Measurements from ENCODE around the gene PBX4. TPM values are rescaled to one million over a fixed set of nuclear protein-coding genes. Genes with fewer than 3 reads are reported as not detected.

The PBX4 gene
- total RNA-seq, 3 donors from 2014 or later (not counting 1 experiment from before 2014, with no cell fraction given), result 10.7 to 15.9 (median 11.1) TPM

DNA sequence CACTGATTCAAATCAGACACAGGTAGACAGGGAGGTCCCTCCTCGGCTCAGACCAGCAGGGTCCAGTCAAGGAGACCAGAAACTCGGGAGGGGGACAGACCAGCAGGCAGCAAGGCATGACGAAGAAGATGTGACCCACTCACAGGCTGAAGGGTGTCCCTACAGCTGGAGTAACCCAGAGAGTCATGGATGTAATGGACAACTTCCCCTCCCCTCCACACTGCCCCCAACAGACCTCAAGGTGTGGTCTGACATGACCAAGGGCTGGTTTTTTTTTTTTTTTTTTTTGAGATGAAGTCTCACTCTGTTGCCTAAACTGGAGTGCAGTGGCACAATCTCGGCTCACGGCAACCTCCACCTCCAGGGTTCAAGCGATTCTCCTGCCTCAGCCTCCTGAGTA, 34.1 kb downstream of the PBX4 start:
- Histone ChIP-seq H3K36me3 (ENCODE audit: control insufficient read depth, insufficient read depth, low read length) (no peaks in the 10 kb centered on the region), H3K27ac (ENCODE audit: low read length) (no peak overlapping the region), H3K9me3 (ENCODE audit: control insufficient read depth, insufficient read depth, low read length) (no peaks in the 10 kb centered on the region), H3K4me1 (ENCODE audit: control insufficient read depth, insufficient read depth, low read length) (peaks cover 10% of the 10 kb centered on the region), H3K27me3 (ENCODE audit: control insufficient read depth, insufficient read depth, low read length) (no peaks in the 10 kb centered on the region), H3K4me3 (ENCODE audit: low read length) (no peak overlapping the region)
- Mint-ChIP-seq H3K4me3 (no peak overlapping the region), H3K27me3 (ENCODE audit: low read depth in 2 of 2) (no peaks in the 10 kb centered on the region), H3K36me3 (no peaks in the 10 kb centered on the region), H3K9me3 (no peaks in the 10 kb centered on the region), H3K27ac (no peak overlapping the region), H3K4me1 (peaks cover 5 to 11% of the 10 kb centered on the region in 2 donors)
- ATAC-seq, result no peak
- TF ChIP-seq, protein P1, sequence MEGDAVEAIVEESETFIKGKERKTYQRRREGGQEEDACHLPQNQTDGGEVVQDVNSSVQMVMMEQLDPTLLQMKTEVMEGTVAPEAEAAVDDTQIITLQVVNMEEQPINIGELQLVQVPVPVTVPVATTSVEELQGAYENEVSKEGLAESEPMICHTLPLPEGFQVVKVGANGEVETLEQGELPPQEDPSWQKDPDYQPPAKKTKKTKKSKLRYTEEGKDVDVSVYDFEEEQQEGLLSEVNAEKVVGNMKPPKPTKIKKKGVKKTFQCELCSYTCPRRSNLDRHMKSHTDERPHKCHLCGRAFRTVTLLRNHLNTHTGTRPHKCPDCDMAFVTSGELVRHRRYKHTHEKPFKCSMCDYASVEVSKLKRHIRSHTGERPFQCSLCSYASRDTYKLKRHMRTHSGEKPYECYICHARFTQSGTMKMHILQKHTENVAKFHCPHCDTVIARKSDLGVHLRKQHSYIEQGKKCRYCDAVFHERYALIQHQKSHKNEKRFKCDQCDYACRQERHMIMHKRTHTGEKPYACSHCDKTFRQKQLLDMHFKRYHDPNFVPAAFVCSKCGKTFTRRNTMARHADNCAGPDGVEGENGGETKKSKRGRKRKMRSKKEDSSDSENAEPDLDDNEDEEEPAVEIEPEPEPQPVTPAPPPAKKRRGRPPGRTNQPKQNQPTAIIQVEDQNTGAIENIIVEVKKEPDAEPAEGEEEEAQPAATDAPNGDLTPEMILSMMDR (IDR thresholded peaks at IDR 0.05), result no peak
- no peak for DNase-seq
- WGBS (ENCODE audit: insufficient coverage), result 97% methylated on average over 6 of the region's 6 CpGs
- intact Hi-C loops (cut with micrococcal nuclease), result no loop called here

DNA sequence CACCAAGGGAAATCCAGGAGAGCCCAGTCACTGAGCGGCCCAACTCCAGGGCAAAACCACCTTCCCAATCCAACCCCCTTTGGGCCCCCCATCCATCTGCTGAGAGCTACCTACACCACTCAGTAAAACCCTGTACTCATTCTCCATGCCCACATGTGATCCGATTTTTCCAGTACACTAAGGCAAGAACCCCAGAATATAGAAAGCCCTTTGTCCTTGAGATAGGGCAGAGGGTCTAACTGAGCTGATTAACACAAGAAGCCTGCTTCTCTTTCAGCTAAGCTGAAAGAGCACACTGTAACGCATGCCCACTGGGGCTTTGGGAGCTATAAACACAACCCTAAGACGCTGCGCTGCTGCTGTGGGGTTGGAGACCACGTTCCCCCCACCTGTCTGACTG, 36.0 kb downstream of the PBX4 start:
- no peak overlapping the region for H3K27ac Mint-ChIP-seq
- no peak for ATAC-seq
- H3K9me3 Mint-ChIP-seq, result no peaks in the 10 kb centered on the region

DNA sequence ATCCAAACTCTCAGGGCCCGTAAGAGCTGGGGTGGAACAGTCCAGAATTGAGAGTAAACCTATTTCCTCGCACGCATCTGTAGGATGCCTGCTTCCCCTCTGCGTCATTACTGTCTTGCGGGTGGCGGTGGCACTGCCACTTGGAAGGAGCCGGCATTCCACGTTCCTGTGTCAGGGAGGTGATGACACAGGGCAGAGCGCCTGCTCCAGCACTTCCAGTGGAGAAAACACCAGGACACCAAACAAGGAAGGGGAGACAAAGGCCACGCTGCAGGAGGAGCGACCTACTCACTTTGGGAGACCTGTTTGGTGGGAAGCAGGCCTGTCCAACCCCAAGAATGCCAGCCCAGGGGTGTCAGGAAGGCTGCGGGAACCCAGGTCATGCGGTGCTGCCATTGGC, 37.1 kb downstream of the PBX4 start:
- Mint-ChIP-seq H3K4me1 (peaks cover 5 to 11% of the 10 kb centered on the region in 2 donors), H3K27ac (no peak overlapping the region)
- 98% methylated on average over 13 of the region's 13 CpGs for WGBS (ENCODE audit: insufficient coverage)

More for the DNA sequence above, 36.0 kb downstream of the PBX4 start:
- Histone ChIP-seq H3K27ac (ENCODE audit: low read length) (no peak overlapping the region), H3K4me3 (ENCODE audit: low read length) (no peak overlapping the region), H3K36me3 (ENCODE audit: control insufficient read depth, insufficient read depth, low read length) (no peaks in the 10 kb centered on the region), H3K27me3 (ENCODE audit: control insufficient read depth, insufficient read depth, low read length) (no peaks in the 10 kb centered on the region), H3K4me1 (ENCODE audit: control insufficient read depth, insufficient read depth, low read length) (no peaks in the 10 kb centered on the region), H3K9me3 (ENCODE audit: control insufficient read depth, insufficient read depth, low read length) (no peaks in the 10 kb centered on the region)
- no peak for DNase-seq
- H3K27me3 Mint-ChIP-seq (ENCODE audit: low read depth in 2 of 2), result no peaks in the 10 kb centered on the region
- TF ChIP-seq, protein P1 (IDR thresholded peaks at IDR 0.05), result no peak
- no peak overlapping the region for H3K4me3 Mint-ChIP-seq
- intact Hi-C loops (cut with micrococcal nuclease), result no loop called here
- peaks cover 5 to 11% of the 10 kb centered on the region in 2 donors for H3K4me1 Mint-ChIP-seq
- WGBS (ENCODE audit: insufficient coverage), result 95% methylated on average over 6 of the region's 6 CpGs
- no peaks in the 10 kb centered on the region for H3K36me3 Mint-ChIP-seq

DNA sequence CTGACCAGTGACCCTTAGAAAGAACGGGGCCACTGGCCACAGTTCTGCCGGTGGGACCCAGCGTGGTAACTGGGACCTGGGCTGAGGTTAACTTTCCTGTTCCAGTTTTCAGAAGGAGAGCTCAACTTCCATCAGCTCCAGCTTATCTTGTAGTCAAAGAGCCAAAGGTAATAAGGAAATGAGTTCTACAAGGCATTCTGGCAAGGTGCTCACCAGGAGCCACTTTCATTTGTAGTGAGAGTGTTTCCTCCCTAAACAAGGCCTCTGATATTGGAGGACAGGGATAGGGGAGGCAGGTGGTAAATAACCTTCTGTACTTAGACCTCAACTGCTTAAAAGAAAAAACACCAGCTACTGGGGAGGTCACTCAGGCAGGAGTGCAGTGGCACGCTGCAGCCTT, 38.1 kb downstream of the PBX4 start:
- no peak for DNase-seq
- H3K36me3 ChIP-seq (ENCODE audit: control insufficient read depth, insufficient read depth, low read length), result no peaks in the 10 kb centered on the region
- no peaks in the 10 kb centered on the region for H3K36me3 Mint-ChIP-seq
- H3K27ac Mint-ChIP-seq, result no peak overlapping the region
- H3K27ac ChIP-seq (ENCODE audit: low read length), result no peak overlapping the region
- peaks cover 5 to 13% of the 10 kb centered on the region in 2 donors for H3K4me1 Mint-ChIP-seq
- H3K27me3 ChIP-seq (ENCODE audit: control insufficient read depth, insufficient read depth, low read length), result no peaks in the 10 kb centered on the region
- TF ChIP-seq, protein P1 (IDR thresholded peaks at IDR 0.05), result no peak
- no peaks in the 10 kb centered on the region for H3K27me3 Mint-ChIP-seq (ENCODE audit: low read depth in 2 of 2)
- 95% methylated on average over 4 of the region's 4 CpGs for WGBS (ENCODE audit: insufficient coverage)
- H3K4me1 ChIP-seq (ENCODE audit: control insufficient read depth, insufficient read depth, low read length), result no peaks in the 10 kb centered on the region
- no peaks in the 10 kb centered on the region for H3K9me3 ChIP-seq (ENCODE audit: control insufficient read depth, insufficient read depth, low read length)
- H3K4me3 Mint-ChIP-seq, result no peak overlapping the region
- no peak overlapping the region for H3K4me3 ChIP-seq (ENCODE audit: low read length)
- ATAC-seq, result no peak
- intact Hi-C loops (cut with micrococcal nuclease), result no loop called here
- H3K9me3 Mint-ChIP-seq, result no peaks in the 10 kb centered on the region

More for the DNA sequence above, 37.1 kb downstream of the PBX4 start:
- TF ChIP-seq, protein P1 (IDR thresholded peaks at IDR 0.05), result no peak
- H3K9me3 Mint-ChIP-seq, result no peaks in the 10 kb centered on the region
- H3K36me3 ChIP-seq (ENCODE audit: control insufficient read depth, insufficient read depth, low read length), result no peaks in the 10 kb centered on the region
- H3K27me3 Mint-ChIP-seq (ENCODE audit: low read depth in 2 of 2), result no peaks in the 10 kb centered on the region
- DNase-seq (no peak), ATAC-seq (no peak)
- no peak overlapping the region for H3K4me3 Mint-ChIP-seq
- H3K4me3 ChIP-seq (ENCODE audit: low read length), result no peak overlapping the region
- no peak overlapping the region for H3K27ac ChIP-seq (ENCODE audit: low read length)
- intact Hi-C loops (cut with micrococcal nuclease), result no loop called here
- H3K27me3 ChIP-seq (ENCODE audit: control insufficient read depth, insufficient read depth, low read length), result no peaks in the 10 kb centered on the region
- H3K4me1 ChIP-seq (ENCODE audit: control insufficient read depth, insufficient read depth, low read length), result no peaks in the 10 kb centered on the region
- H3K36me3 Mint-ChIP-seq, result no peaks in the 10 kb centered on the region
- no peaks in the 10 kb centered on the region for H3K9me3 ChIP-seq (ENCODE audit: control insufficient read depth, insufficient read depth, low read length)
